ENCODE measurements around the gene BSCL2. TPM values are rescaled to one million over a fixed set of nuclear protein-coding genes. Genes with fewer than 3 reads are reported as not detected.

BSCL2 gene
- total and polyA plus RNA-seq, 2 of the 13 experiments (the other 11 are each of a cell fraction or from before 2014, with no cell fraction given) = 19.5 to 21.1 TPM

DNA sequence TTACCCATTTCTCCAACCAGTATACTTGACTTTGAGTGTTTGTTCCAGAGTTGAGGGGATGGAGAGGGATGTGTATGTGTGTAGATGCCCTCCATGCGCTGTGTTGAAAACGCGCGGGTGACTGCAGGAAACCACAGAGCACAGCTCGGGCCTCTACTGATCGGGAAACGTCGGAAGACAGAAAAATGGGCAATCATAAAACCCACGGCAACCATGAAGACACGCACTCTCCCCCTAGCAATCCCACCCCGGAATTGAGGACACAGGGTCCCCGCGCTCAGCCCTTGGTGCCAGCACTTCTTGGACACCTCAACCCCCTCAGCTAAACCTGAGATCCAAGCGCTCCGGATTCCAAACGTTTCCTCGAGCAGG is 36.0 kb downstream of the BSCL2 start (continued):
- TF ChIP-seq, protein P1, sequence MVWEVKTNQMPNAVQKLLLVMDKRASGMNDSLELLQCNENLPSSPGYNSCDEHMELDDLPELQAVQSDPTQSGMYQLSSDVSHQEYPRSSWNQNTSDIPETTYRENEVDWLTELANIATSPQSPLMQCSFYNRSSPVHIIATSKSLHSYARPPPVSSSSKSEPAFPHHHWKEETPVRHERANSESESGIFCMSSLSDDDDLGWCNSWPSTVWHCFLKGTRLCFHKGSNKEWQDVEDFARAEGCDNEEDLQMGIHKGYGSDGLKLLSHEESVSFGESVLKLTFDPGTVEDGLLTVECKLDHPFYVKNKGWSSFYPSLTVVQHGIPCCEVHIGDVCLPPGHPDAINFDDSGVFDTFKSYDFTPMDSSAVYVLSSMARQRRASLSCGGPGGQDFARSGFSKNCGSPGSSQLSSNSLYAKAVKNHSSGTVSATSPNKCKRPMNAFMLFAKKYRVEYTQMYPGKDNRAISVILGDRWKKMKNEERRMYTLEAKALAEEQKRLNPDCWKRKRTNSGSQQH (CRISPR knock-in tag; IDR thresholded peaks at IDR 0.05; ENCODE audit: low read depth) = no peak
- TF ChIP-seq TGIF2 (CRISPR knock-in tag; IDR thresholded peaks at IDR 0.05) (no peak), TP53 (CRISPR knock-in tag; conservative IDR thresholded peaks at IDR 0.05) (no peak), ZNF17 (CRISPR knock-in tag; IDR thresholded peaks at IDR 0.05) (no peak), IKZF4 (CRISPR knock-in tag; IDR thresholded peaks at IDR 0.05; ENCODE audit: borderline replicate concordance, low read depth, not compliant biosample characterization) (no peak), SP1 (IDR thresholded peaks at IDR 0.05) (no peak), SP1 (CRISPR knock-in tag; IDR thresholded peaks at IDR 0.05) (0 out of 2 replicates have a peak, but pooled peaks have one; percentile 3), KDM6A (CRISPR knock-in tag; IDR thresholded peaks at IDR 0.05; ENCODE audit: low read depth) (no peak), NCOA2 (CRISPR knock-in tag; IDR thresholded peaks at IDR 0.05) (no peak), SNRNP70 (IDR thresholded peaks at IDR 0.05; ENCODE audit: low read depth, low read length) (no peak), ZNF143 (CRISPR knock-in tag; IDR thresholded peaks at IDR 0.05) (no peak), SKI (IDR thresholded peaks at IDR 0.05; ENCODE audit: partially characterized antibody) (no peak), ZNF446 (CRISPR knock-in tag; IDR thresholded peaks at IDR 0.05) (peak; percentile 6; the same call in 1 of the 2 replicates), HHEX (CRISPR knock-in tag; IDR thresholded peaks at IDR 0.05) (no peak), ZNF7 (CRISPR knock-in tag; IDR thresholded peaks at IDR 0.05) (no peak), MAFF (IDR thresholded peaks at IDR 0.05; ENCODE audit: low read depth, low read length) (no peak), ZMAT3 (CRISPR knock-in tag; conservative IDR thresholded peaks at IDR 0.05) (no peak)
- TF ChIP-seq, protein P2, sequence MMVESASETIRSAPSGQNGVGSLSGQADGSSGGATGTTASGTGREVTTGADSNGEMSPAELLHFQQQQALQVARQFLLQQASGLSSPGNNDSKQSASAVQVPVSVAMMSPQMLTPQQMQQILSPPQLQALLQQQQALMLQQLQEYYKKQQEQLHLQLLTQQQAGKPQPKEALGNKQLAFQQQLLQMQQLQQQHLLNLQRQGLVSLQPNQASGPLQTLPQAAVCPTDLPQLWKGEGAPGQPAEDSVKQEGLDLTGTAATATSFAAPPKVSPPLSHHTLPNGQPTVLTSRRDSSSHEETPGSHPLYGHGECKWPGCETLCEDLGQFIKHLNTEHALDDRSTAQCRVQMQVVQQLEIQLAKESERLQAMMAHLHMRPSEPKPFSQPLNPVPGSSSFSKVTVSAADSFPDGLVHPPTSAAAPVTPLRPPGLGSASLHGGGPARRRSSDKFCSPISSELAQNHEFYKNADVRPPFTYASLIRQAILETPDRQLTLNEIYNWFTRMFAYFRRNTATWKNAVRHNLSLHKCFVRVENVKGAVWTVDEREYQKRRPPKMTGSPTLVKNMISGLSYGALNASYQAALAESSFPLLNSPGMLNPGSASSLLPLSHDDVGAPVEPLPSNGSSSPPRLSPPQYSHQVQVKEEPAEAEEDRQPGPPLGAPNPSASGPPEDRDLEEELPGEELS (CRISPR knock-in tag; IDR thresholded peaks at IDR 0.05) = no peak

Data from HepG2 (cell line).